Loucy (cell line): ENCODE measurements around the gene FGD6.

Experiments used
- H2AFZ ChIP-seq: fragments of 200-600 bp; sonication (generic); 2 replicates; pipeline ENCODE4 v1.6.0; 2016; ENCODE audit warnings: antibody characterized with exemption, mild to moderate bottlenecking, low read length, moderate library complexity
- H3F3A ChIP-seq: fragments of 200-600 bp; 2 replicates; pipeline ENCODE4 v1.6.0; 2016; ENCODE audit warnings: antibody characterized with exemption, low read depth, mild to moderate bottlenecking
- H3K27me3 ChIP-seq: fragments of 200-600 bp; sonication (generic); 2 replicates; pipeline ENCODE4 v1.6.1; 2014; ENCODE audit warnings: low read length, mild to moderate bottlenecking; ENCODE audit not compliant: insufficient read depth, poor library complexity, severe bottlenecking
- H3K36me3 ChIP-seq: fragments of 200-600 bp; sonication (generic); 2 replicates; pipeline ENCODE4 v1.6.1; 2016; ENCODE audit warnings: low read length; ENCODE audit not compliant: insufficient read depth
- H3K4me1 ChIP-seq: fragments of 200-600 bp; sonication (generic); 2 replicates; pipeline ENCODE4 v1.5.1; 2014; ENCODE audit warnings: low read length, mild to moderate bottlenecking; ENCODE audit not compliant: insufficient read depth, poor library complexity, severe bottlenecking
- H3K4me2 ChIP-seq: fragments of 200-600 bp; sonication (generic); 2 replicates; pipeline ENCODE4 v1.6.0; 2014; ENCODE audit warnings: antibody characterized with exemption, low read length, low read depth, mild to moderate bottlenecking; ENCODE audit not compliant: poor library complexity, severe bottlenecking
- H3K4me3 ChIP-seq: fragments of 200-600 bp; sonication (generic); 2 replicates; pipeline ENCODE4 v1.5.1; 2014; ENCODE audit warnings: low read length, mild to moderate bottlenecking, mixed read lengths; ENCODE audit not compliant: poor library complexity, severe bottlenecking
- H3K79me2 ChIP-seq: fragments of 200-600 bp; sonication (generic); 2 replicates; pipeline ENCODE4 v1.6.1; 2014; ENCODE audit warnings: low read length; ENCODE audit not compliant: insufficient read depth
- H3K9ac ChIP-seq: fragments of 200-600 bp; sonication (generic); 2 replicates; pipeline ENCODE4 v1.6.0; 2014; ENCODE audit warnings: mild to moderate bottlenecking, low read depth, low read length, moderate library complexity; ENCODE audit not compliant: poor library complexity, severe bottlenecking
- H3K9me2 ChIP-seq: fragments of 200-600 bp; sonication (generic); replicated peaks from 2 replicates; pipeline ENCODE4 v1.6.1; 2016; ENCODE audit warnings: low read depth, low read length, mixed read lengths
- H3K9me3 ChIP-seq: fragments of 200-600 bp; sonication (generic); 2 replicates; pipeline ENCODE4 v1.6.1; 2014; ENCODE audit warnings: mild to moderate bottlenecking, antibody characterized with exemption, low read length, low read depth; ENCODE audit not compliant: insufficient read depth
- H4K20me1 ChIP-seq: fragments of 200-600 bp; sonication (generic); 2 replicates; pipeline ENCODE4 v1.6.0; 2014; ENCODE audit warnings: antibody characterized with exemption, low read length, mild to moderate bottlenecking; ENCODE audit not compliant: insufficient read depth, poor library complexity, severe bottlenecking
- EZH2phosphoT487 ChIP-seq: fragments of 200-600 bp; IDR thresholded peaks from 2 replicates; pipeline ENCODE4 v1.6.1; 2018; ENCODE audit warnings: antibody characterized with exemption, mild to moderate bottlenecking, moderate library complexity, borderline replicate concordance
- TF ChIP-seq, protein P1 (sequence below): fragments of 200-600 bp; sonication (generic); conservative IDR thresholded peaks from 2 replicates; pipeline ENCODE4 v1.5.1; 2014; ENCODE audit warnings: mild to moderate bottlenecking, antibody characterized with exemption, low read length

FGD6 gene

DNA sequence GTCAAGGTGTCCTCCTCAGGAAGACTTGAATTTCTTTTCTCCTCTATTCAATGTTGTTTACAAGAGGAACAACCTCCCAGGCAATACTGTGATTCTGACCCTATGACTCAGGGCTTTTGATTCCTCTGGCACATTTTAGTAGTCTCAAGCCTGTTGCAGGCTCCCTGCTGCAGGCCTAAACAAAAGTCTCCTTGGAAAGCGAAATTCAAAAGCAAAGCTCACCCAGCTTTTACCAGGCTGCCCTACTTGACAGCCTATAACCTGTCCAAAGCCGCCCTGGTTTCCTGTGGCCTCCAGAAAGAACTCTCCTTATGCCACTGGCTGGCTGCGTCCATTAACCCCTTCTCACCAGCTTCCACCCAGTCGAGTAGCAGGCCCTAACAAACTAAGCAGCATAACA lies 11.6 kb downstream of the FGD6 start:
- Histone ChIP-seq H3K9me2 (no peaks in the 10 kb centered on the region), H3K9me3 (no peaks in the 10 kb centered on the region), H3K79me2 (no peaks in the 10 kb centered on the region), H3K36me3 (no peaks in the 10 kb centered on the region), H3K4me1 (peaks cover 58% of the 10 kb centered on the region), H3K4me3 (peak overlapping the region; percentile 5), H3K27me3 (no peaks in the 10 kb centered on the region), H3K9ac (peak overlapping the region; percentile 34), H4K20me1 (no peaks in the 10 kb centered on the region), H2AFZ (no peak overlapping the region), H3F3A (no peaks in the 10 kb centered on the region), H3K4me2 (peak overlapping the region; percentile 41)
- no peak for TF ChIP-seq EZH2phosphoT487
- TF ChIP-seq, protein P1, sequence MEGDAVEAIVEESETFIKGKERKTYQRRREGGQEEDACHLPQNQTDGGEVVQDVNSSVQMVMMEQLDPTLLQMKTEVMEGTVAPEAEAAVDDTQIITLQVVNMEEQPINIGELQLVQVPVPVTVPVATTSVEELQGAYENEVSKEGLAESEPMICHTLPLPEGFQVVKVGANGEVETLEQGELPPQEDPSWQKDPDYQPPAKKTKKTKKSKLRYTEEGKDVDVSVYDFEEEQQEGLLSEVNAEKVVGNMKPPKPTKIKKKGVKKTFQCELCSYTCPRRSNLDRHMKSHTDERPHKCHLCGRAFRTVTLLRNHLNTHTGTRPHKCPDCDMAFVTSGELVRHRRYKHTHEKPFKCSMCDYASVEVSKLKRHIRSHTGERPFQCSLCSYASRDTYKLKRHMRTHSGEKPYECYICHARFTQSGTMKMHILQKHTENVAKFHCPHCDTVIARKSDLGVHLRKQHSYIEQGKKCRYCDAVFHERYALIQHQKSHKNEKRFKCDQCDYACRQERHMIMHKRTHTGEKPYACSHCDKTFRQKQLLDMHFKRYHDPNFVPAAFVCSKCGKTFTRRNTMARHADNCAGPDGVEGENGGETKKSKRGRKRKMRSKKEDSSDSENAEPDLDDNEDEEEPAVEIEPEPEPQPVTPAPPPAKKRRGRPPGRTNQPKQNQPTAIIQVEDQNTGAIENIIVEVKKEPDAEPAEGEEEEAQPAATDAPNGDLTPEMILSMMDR, result no peak

DNA sequence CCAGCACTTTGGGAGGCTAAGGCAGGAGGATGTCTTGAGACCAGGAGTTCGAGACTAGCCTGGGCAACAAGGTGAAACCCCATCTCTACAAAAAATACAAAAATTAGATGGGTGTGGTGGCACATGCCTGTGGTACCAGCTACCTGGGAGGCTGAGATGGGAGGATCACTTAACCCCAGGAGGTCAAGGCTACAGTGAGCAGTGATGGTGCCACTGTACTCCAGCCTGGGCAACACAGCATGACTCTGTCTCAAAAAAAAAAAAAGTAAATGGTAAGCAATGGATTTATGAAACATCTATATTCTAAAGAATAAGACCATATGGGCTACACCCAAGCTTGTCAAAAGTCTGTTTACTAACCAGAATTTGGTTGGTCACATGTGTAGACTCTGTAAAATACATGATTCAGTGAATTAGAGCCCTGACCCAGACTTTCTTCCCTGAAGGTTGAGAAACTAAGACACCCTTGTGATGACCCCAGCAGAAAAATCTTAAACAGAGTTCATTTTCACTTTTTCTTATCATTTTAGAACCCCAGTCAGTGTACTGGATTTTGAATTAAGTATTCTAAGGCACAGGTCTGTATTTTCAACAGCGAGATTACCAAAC lies 12.1 kb downstream of the FGD6 start:
- peak overlapping the region; percentile 83 for H3K4me2 ChIP-seq

DNA sequence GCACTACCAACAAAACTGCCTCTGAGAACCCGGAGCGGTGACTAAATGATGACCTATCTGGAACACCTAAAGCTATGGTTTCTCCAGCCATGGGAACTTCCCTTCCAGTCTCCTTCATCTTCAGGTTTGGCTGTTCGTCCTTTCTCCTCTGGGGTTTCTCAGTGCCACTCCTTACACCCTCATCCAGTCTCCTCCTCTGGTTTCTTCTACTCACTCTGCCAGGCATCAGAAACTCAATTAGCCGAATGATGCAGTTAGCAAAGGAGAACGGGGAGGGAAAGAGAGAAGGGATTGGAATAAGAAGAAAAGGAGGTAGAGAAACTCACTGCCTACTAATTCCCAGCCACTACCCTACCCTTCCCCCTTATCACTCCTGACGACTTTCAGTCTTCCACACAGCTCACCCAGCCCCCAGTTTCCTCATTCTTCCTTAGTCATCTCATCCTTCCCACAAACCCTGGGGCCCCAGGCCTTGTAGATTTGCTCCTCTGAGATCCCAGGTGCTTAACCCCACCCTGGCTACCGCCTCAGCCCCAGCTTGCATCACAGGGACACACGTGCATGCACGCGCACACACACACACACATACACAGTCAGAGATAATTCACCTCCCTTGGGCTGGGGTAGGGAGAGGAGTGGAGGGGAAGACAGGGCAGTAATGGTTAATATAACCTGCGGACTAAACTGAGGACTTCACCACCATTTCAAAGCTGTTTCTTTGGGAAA lies 13.0 kb downstream of the FGD6 start:
- no peak for TF ChIP-seq EZH2phosphoT487
- TF ChIP-seq, protein P1, result no peak
- no peaks in the 10 kb centered on the region for H3F3A ChIP-seq
- H3K36me3 ChIP-seq, result no peaks in the 10 kb centered on the region
- peak overlapping the region; percentile 37 for H3K9ac ChIP-seq
- no peaks in the 10 kb centered on the region for H4K20me1 ChIP-seq
- H3K4me2 ChIP-seq, result peak overlapping the region; percentile 83
- peaks cover 69% of the 10 kb centered on the region for H3K4me1 ChIP-seq
- peak overlapping the region; percentile 17 for H3K4me3 ChIP-seq
- H3K27me3 ChIP-seq, result no peaks in the 10 kb centered on the region
- no peaks in the 10 kb centered on the region for H3K9me3 ChIP-seq
- H2AFZ ChIP-seq, result no peak overlapping the region
- no peaks in the 10 kb centered on the region for H3K79me2 ChIP-seq
- H3K9me2 ChIP-seq, result no peaks in the 10 kb centered on the region

More for the DNA sequence above, 12.1 kb downstream of the FGD6 start:
- Histone ChIP-seq H3K79me2 (no peaks in the 10 kb centered on the region), H3F3A (no peaks in the 10 kb centered on the region), H3K4me3 (no peak overlapping the region), H3K9me3 (no peaks in the 10 kb centered on the region), H3K27me3 (no peaks in the 10 kb centered on the region), H3K9ac (peak overlapping the region; percentile 34), H2AFZ (no peak overlapping the region), H3K4me1 (peaks cover 63% of the 10 kb centered on the region), H4K20me1 (no peaks in the 10 kb centered on the region), H3K36me3 (no peaks in the 10 kb centered on the region), H3K9me2 (no peaks in the 10 kb centered on the region)
- TF ChIP-seq EZH2phosphoT487, result no peak
- TF ChIP-seq, protein P1, result no peak
